A549 (cell line): ENCODE results near the gene FIGN. TPM values are rescaled to one million over a fixed set of nuclear protein-coding genes. Genes with fewer than 3 reads are reported as not detected.

ENCODE experiments used
- ATAC-seq, 2 experiments: fragments of 200-7000 bp in 1 of 2; fragments of >200 bp in 1 of 2; cut with Nextera tagmentation in 1 of 2; cut with Tn5 transposase in 1 of 2; 3 replicates each; pipeline versions ENCODE4 v1.8.0 to v1.9.1; 2018 to 2020; ENCODE audit warnings: mild to moderate bottlenecking in 1 of 2, moderate library complexity in 1 of 2
- CTCF ChIA-PET: fragments of 300-600 bp; sonication (Branson Sonifier 250); formaldehyde crosslinking; extraction: SDS; loops from one replicate; lab custom pipeline; 2021; ENCODE audit warnings: antibody characterized with exemption, inconsistent platforms; lab: Yijun Ruan, JAX
- POLR2A ChIA-PET: fragments of 350-600 bp; formaldehyde crosslinking; extraction: SDS; loops from one replicate; lab custom pipeline; 2021; ENCODE audit warnings: antibody characterized with exemption, inconsistent platforms; lab: Yijun Ruan, JAX
- DNase-seq, 2 experiments: peaks; one replicate each; pipeline versions ENCODE4 v3.0.0 to v3.0.0-alpha.2; 2011 to 2016; ENCODE audit warnings: low read depth in 1 of 2, low spot score in 1 of 2
- FAIRE-seq: peaks from 2 replicates; lab custom pipeline; 2011; peaks lifted over from hg19 to GRCh38; lab: Jason Lieb, UNC
- H3K27ac ChIP-seq, 2 experiments: fragments of >200 bp; sonication (Bioruptor Twin); formaldehyde crosslinking; 3 replicates each; pipeline ENCODE4 v1.5.1; 2016 to 2017
- H3K4me1 ChIP-seq: fragments of >200 bp; sonication (Bioruptor Twin); formaldehyde crosslinking; 3 replicates; pipeline ENCODE4 v1.6.1; 2016
- H3K4me2 ChIP-seq: fragments of >200 bp; sonication (Bioruptor Twin); formaldehyde crosslinking; 3 replicates; pipeline ENCODE4 v1.6.1; 2016
- H3K4me3 ChIP-seq: fragments of >200 bp; sonication (Bioruptor Twin); formaldehyde crosslinking; 3 replicates; pipeline ENCODE4 v1.5.1; 2016
- H3K9me3 ChIP-seq: fragments of >200 bp; sonication (Bioruptor Twin); formaldehyde crosslinking; 3 replicates; pipeline ENCODE4 v1.6.1; 2016
- ATOH8 ChIP-seq: fragments of 250-450 bp; sonication (Bioruptor Pico); IDR thresholded peaks from 2 replicates; pipeline ENCODE4 v1.5.0; 2020; ENCODE audit warnings: low read depth, mild to moderate bottlenecking, moderate library complexity
- BCL3 ChIP-seq: fragments of >200 bp; sonication (Bioruptor Twin); formaldehyde crosslinking; IDR thresholded peaks from 3 replicates; pipeline ENCODE4 v1.6.1; 2016
- BHLHE40 ChIP-seq: IDR thresholded peaks from 2 replicates; pipeline ENCODE4 v1.6.1; 2012; ENCODE audit warnings: low read depth, low read length, inconsistent platforms
- CBX2 ChIP-seq: fragments of 200-600 bp; sonication (generic); IDR thresholded peaks from 2 replicates; pipeline ENCODE4 v1.6.1; 2016; ENCODE audit warnings: low read depth, mild to moderate bottlenecking, borderline replicate concordance
- CHD4 ChIP-seq: fragments of 200-600 bp; sonication (generic); IDR thresholded peaks from 2 replicates; pipeline ENCODE4 v1.6.1; 2016; ENCODE audit warnings: antibody characterized with exemption, mild to moderate bottlenecking, borderline replicate concordance
- CTCF ChIP-seq: fragments of >200 bp; sonication (Bioruptor Twin); formaldehyde crosslinking; IDR thresholded peaks from 3 replicates; pipeline ENCODE4 v1.5.1; 2016
- E2F6 ChIP-seq: IDR thresholded peaks from 2 replicates; pipeline ENCODE4 v1.6.1; 2012; ENCODE audit warnings: low read depth, borderline replicate concordance
- EHF ChIP-seq: fragments of 250-450 bp; sonication (Bioruptor Pico); IDR thresholded peaks from 2 replicates; pipeline ENCODE4 v1.5.0; 2020; ENCODE audit warnings: mild to moderate bottlenecking
- EHMT2 ChIP-seq: fragments of 200-600 bp; sonication (generic); IDR thresholded peaks from 2 replicates; pipeline ENCODE4 v1.6.1; 2016; ENCODE audit warnings: antibody characterized with exemption, low read depth, mild to moderate bottlenecking, moderate library complexity
- ELK1 ChIP-seq: fragments of 150-350 bp; IDR thresholded peaks from 2 replicates; pipeline ENCODE4 v1.6.1; 2014; ENCODE audit warnings: low read depth, mild to moderate bottlenecking, low read length
- EP300 ChIP-seq, 2 experiments: fragments of >200 bp; sonication (Bioruptor Twin); formaldehyde crosslinking; IDR thresholded peaks; 2 replicates in 1 of 2; 3 replicates in 1 of 2; pipeline ENCODE4 v1.6.1; 2016 to 2017
- FOSL2 ChIP-seq, 2 experiments: fragments of 450-650 bp in 1 of 2; fragments of >200 bp in 1 of 2; sonication (Bioruptor Twin) in 1 of 2; formaldehyde crosslinking; IDR thresholded peaks; 2 replicates each; pipeline versions ENCODE4 v1.5.0 to v1.6.1; 2016 to 2020; ENCODE audit warnings: mild to moderate bottlenecking in 1 of 2, moderate library complexity in 1 of 2
- GATA3 ChIP-seq: IDR thresholded peaks from 2 replicates; pipeline ENCODE4 v1.6.1; 2012; ENCODE audit warnings: borderline replicate concordance
- HDAC2 ChIP-seq: fragments of 200-600 bp; sonication (generic); IDR thresholded peaks from 2 replicates; pipeline ENCODE4 v1.6.1; 2016
- HOXB13 ChIP-seq: fragments of 250-450 bp; sonication (Bioruptor Pico); IDR thresholded peaks from 2 replicates; pipeline ENCODE4 v1.5.0; 2020; ENCODE audit warnings: low read depth, mild to moderate bottlenecking, moderate library complexity
- HOXB5 ChIP-seq: fragments of 250-450 bp; sonication (Bioruptor Pico); IDR thresholded peaks from 2 replicates; pipeline ENCODE4 v1.5.0; 2020; ENCODE audit warnings: mild to moderate bottlenecking, moderate library complexity
- KDM1A ChIP-seq: fragments of 200-600 bp; sonication (generic); IDR thresholded peaks from 2 replicates; pipeline ENCODE4 v1.6.1; 2016; ENCODE audit warnings: low read depth, mild to moderate bottlenecking
- MAFK ChIP-seq: fragments of 450-650 bp; IDR thresholded peaks from 2 replicates; pipeline ENCODE4 v1.6.1; 2014; ENCODE audit not compliant: partially characterized antibody
- MAX ChIP-seq: IDR thresholded peaks from 2 replicates; pipeline ENCODE4 v1.6.1; 2012
- MAZ ChIP-seq: fragments of 150-350 bp; IDR thresholded peaks from 2 replicates; pipeline ENCODE4 v1.6.1; 2014; ENCODE audit warnings: antibody characterized with exemption, low read depth, low read length, borderline replicate concordance
- MYC ChIP-seq: IDR thresholded peaks from 2 replicates; pipeline ENCODE4 v1.6.1; 2012; ENCODE audit warnings: mild to moderate bottlenecking, inconsistent platforms, low read length, improper control_type of control experiment, borderline replicate concordance
- NPAS2 ChIP-seq: fragments of 250-450 bp; sonication (Bioruptor Pico); IDR thresholded peaks from 2 replicates; pipeline ENCODE4 v1.8.0; 2022; ENCODE audit warnings: mild to moderate bottlenecking, moderate library complexity, borderline replicate concordance
- PHF8 ChIP-seq: fragments of 200-600 bp; sonication (generic); IDR thresholded peaks from 2 replicates; pipeline ENCODE4 v1.6.1; 2016; ENCODE audit warnings: low read depth, mild to moderate bottlenecking, antibody characterized with exemption, moderate library complexity, borderline replicate concordance
- POLR2A ChIP-seq: IDR thresholded peaks from 2 replicates; pipeline ENCODE4 v1.6.1; 2012; ENCODE audit warnings: mild to moderate bottlenecking, low read length
- POLR2AphosphoS2 ChIP-seq: conservative IDR thresholded peaks from 2 replicates; pipeline ENCODE4 v1.6.1; 2012; ENCODE audit warnings: low read length, improper control_type of control experiment, inconsistent platforms
- RARB ChIP-seq: fragments of 250-450 bp; sonication (Bioruptor Pico); IDR thresholded peaks from 2 replicates; pipeline ENCODE4 v1.8.0; 2021; ENCODE audit warnings: mild to moderate bottlenecking, moderate library complexity
- RFX5 ChIP-seq: fragments of 450-650 bp; IDR thresholded peaks from 2 replicates; pipeline ENCODE4 v1.7.1; 2014; ENCODE audit warnings: antibody characterized with exemption, mild to moderate bottlenecking, moderate library complexity
- SMC3 ChIP-seq: fragments of >200 bp; sonication (Bioruptor Twin); formaldehyde crosslinking; IDR thresholded peaks from 3 replicates; pipeline ENCODE4 v1.6.1; 2018; ENCODE audit warnings: inconsistent platforms
- TFCP2L1 ChIP-seq: fragments of 250-450 bp; sonication (Bioruptor Pico); IDR thresholded peaks from 2 replicates; pipeline ENCODE4 v1.5.0; 2021; ENCODE audit warnings: mild to moderate bottlenecking
- TP53 ChIP-seq: fragments of 250-450 bp; sonication (Bioruptor Pico); IDR thresholded peaks from 2 replicates; pipeline ENCODE4 v1.5.0; 2021; ENCODE audit warnings: mild to moderate bottlenecking, moderate library complexity
- ZNF302 ChIP-seq: fragments of 250-450 bp; sonication (Bioruptor Pico); IDR thresholded peaks from 2 replicates; pipeline ENCODE4 v1.9.0; 2021; ENCODE audit warnings: inconsistent platforms, mild to moderate bottlenecking, moderate library complexity
- WGBS: methylation state at CpG from one replicate; pipeline ENCODE4 v1.1.6; 2017; ENCODE audit errors: missing lambda C conversion rate; 5-methylcytosine and 5-hydroxymethylcytosine counted together
- polyA plus RNA-seq, 4 experiments: library from polyadenylated mRNA; depleted of rRNA in 3 of 4; stranded (reverse); fragments of >200 nt; fragmentation: RNase III in 1 of 4; extraction: RNeasy Plus Mini Kit Qiagen cat#74134 plus additional on column Dnase treatment in 1 of 4; gene quantifications; 2 replicates in 3 of 4; 3 replicates in 1 of 4; pipeline ENCODE4 v1.2.3, GENCODE V29; 2011 to 2017

FIGN gene
- polyA plus RNA-seq, 2 of the 4 experiments (the other 2 are of a cell fraction), result 1.9 to 3.8 TPM

- WGBS, result 76% methylated on average over 3 of the region's 3 CpGs
- Histone ChIP-seq H3K27ac (no peak overlapping the region), H3K4me1 (peaks cover 51% of the 10 kb centered on the region), H3K4me2 (no peak overlapping the region), H3K9me3 (no peaks in the 10 kb centered on the region), H3K4me3 (no peak overlapping the region)
- CTCF ChIA-PET, result interaction anchor here (0.7 kb wide), 1 partner anchor 9 kb away, joined by 3 read pairs; no protein-coding TSS in a partner anchor
- DNase-seq (no peak), ATAC-seq (no peak), FAIRE-seq (no peak)
- TF ChIP-seq CTCF, result no peak
- no peak for TF ChIP-seq ELK1
- no peak for TF ChIP-seq POLR2A
- no peak for TF ChIP-seq CBX2
- TF ChIP-seq BCL3, result no peak
- TF ChIP-seq HOXB5, result no peak
- no peak for TF ChIP-seq MYC
- no peak for TF ChIP-seq EP300 (IDR thresholded peaks at IDR 0.05)
- no peak for TF ChIP-seq E2F6
- no peak for TF ChIP-seq KDM1A
- TF ChIP-seq TFCP2L1 (CRISPR knock-in tag), result no peak
- TF ChIP-seq EHF, result no peak
- TF ChIP-seq BHLHE40, result no peak
- TF ChIP-seq TP53 (CRISPR knock-in tag), result no peak
- no peak for TF ChIP-seq MAZ
- no peak for TF ChIP-seq MAX
- TF ChIP-seq HDAC2, result no peak
- TF ChIP-seq SMC3, result no peak
- no peak for TF ChIP-seq NPAS2
- TF ChIP-seq GATA3, result no peak
- POLR2A ChIA-PET, result no interaction called here
Measured at GRCh38 chr2:163602196-163602595, 133.6 kb downstream of the FIGN start.

- peak overlapping the region; percentile 31 for H3K4me2 ChIP-seq
- ATAC-seq (peak in 1 of 2 experiments; percentile 59; a peak in 2 of 6 replicates), FAIRE-seq (no peak), DNase-seq (no peak)
- H3K4me1 ChIP-seq, result peaks cover 51% of the 10 kb centered on the region
- CTCF ChIA-PET, result no interaction called here
- no peak for TF ChIP-seq ZNF302 (CRISPR knock-in tag)
- TF ChIP-seq MAFK, result peak; percentile 26
- TF ChIP-seq CHD4, result no peak
- TF ChIP-seq ATOH8, result no peak
- no peak for TF ChIP-seq RFX5
- TF ChIP-seq HOXB13 (CRISPR knock-in tag), result no peak
- no peak for TF ChIP-seq HDAC2
- TF ChIP-seq PHF8, result no peak
- TF ChIP-seq RARB, result no peak
- TF ChIP-seq EHMT2, result no peak
- TF ChIP-seq FOSL2 (IDR thresholded peaks at IDR 0.05), result no peak
- TF ChIP-seq FOSL2 (CRISPR knock-in tag; IDR thresholded peaks at IDR 0.05), result peak; percentile 40
- TF ChIP-seq CTCF, result no peak
- TF ChIP-seq POLR2AphosphoS2, result no peak
- no peak overlapping the region for H3K4me3 ChIP-seq
- POLR2A ChIA-PET, result no interaction called here
- WGBS, result 63% methylated on average over 7 of the region's 7 CpGs
- no peak overlapping the region for H3K27ac ChIP-seq
- H3K9me3 ChIP-seq, result no peaks in the 10 kb centered on the region
Measured at GRCh38 chr2:163601377-163601776, 134.4 kb downstream of the FIGN start.
